Parathyroid adenoma (tissue), 2 donors: ENCODE measurements around the gene NRDE2.

Experiments
- H2AFZ ChIP-seq: fragments of 300-600 bp; sonication (generic); one replicate; pipeline ENCODE4 v1.7.0; 2017; ENCODE audit warnings: antibody characterized with exemption, mild to moderate bottlenecking
- H3K27ac ChIP-seq: fragments of 300-600 bp; sonication (generic); one replicate; pipeline ENCODE4 v1.7.0; 2017
- H3K27me3 ChIP-seq: fragments of 300-600 bp; sonication (generic); one replicate; pipeline ENCODE4 v1.7.0; 2017; ENCODE audit warnings: low read length; ENCODE audit not compliant: control insufficient read depth, insufficient read depth
- H3K36me3 ChIP-seq: fragments of 300-600 bp; sonication (generic); one replicate; pipeline ENCODE4 v1.7.0; 2017; ENCODE audit warnings: low read length; ENCODE audit not compliant: control insufficient read depth, insufficient read depth
- H3K4me1 ChIP-seq: fragments of 300-600 bp; sonication (generic); one replicate; pipeline ENCODE4 v1.7.0; 2017; ENCODE audit warnings: control low read depth
- H3K4me2 ChIP-seq: fragments of 300-600 bp; sonication (generic); one replicate; pipeline ENCODE4 v1.7.0; 2017; ENCODE audit warnings: low read length
- H3K4me3 ChIP-seq: fragments of 300-600 bp; sonication (generic); one replicate; pipeline ENCODE4 v1.7.0; 2017; ENCODE audit warnings: low read depth, low read length
- H3K79me2 ChIP-seq: fragments of 300-600 bp; sonication (generic); one replicate; pipeline ENCODE4 v1.7.0; 2017; ENCODE audit warnings: control low read depth
- H3K9ac ChIP-seq: fragments of 300-600 bp; sonication (generic); one replicate; pipeline ENCODE4 v1.7.0; 2017; ENCODE audit warnings: mild to moderate bottlenecking
- H3K9me3 ChIP-seq: fragments of 300-600 bp; sonication (generic); one replicate; pipeline ENCODE4 v1.7.0; 2017; ENCODE audit warnings: low read length; ENCODE audit not compliant: control insufficient read depth
- CTCF ChIP-seq: fragments of 300-600 bp; sonication (generic); IDR thresholded peaks from one replicate; pipeline ENCODE4 v1.7.0; 2017; ENCODE audit warnings: antibody characterized with exemption, mild to moderate bottlenecking
- donor health status: primary hyperparathyroidism.

NRDE2 gene

DNA sequence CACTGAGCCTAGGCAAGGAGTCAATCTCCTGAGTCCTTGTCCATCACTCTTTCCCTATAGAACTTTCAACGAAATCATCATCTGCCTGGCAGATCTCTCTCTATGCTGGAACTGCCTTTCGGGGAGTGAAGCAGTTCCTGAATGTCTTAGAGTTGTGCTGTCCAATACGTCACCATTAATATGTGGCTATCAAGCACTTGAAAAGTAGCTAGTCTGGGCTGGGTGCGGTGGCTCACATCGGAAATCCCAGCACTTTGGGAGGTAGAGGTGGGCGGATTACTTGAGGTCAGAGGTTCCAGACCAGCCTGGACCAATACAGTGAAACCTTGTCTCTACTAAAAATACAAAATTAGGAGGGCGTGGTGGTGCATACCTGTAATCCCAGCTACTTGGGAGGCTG, 35.1 kb downstream of the NRDE2 start:
- no peaks in the 10 kb centered on the region for H3K79me2 ChIP-seq
- H3K27ac ChIP-seq = no peak overlapping the region
- H3K4me1 ChIP-seq = peaks cover 7% of the 10 kb centered on the region
- H3K36me3 ChIP-seq = no peaks in the 10 kb centered on the region
- H2AFZ ChIP-seq = no peak overlapping the region
- H3K4me2 ChIP-seq = no peak overlapping the region
- no peak overlapping the region for H3K4me3 ChIP-seq
- TF ChIP-seq CTCF = no peak
- H3K27me3 ChIP-seq = no peaks in the 10 kb centered on the region
- H3K9ac ChIP-seq = no peak overlapping the region
- no peaks in the 10 kb centered on the region for H3K9me3 ChIP-seq

- Histone ChIP-seq H3K4me1 (peaks cover 8% of the 10 kb centered on the region), H3K9ac (no peak overlapping the region), H3K36me3 (no peaks in the 10 kb centered on the region), H3K27ac (no peak overlapping the region), H2AFZ (no peak overlapping the region), H3K79me2 (no peaks in the 10 kb centered on the region), H3K9me3 (no peaks in the 10 kb centered on the region), H3K4me3 (no peak overlapping the region), H3K27me3 (no peaks in the 10 kb centered on the region), H3K4me2 (no peak overlapping the region)
- no peak for TF ChIP-seq CTCF
Measured at GRCh38 chr14:90295870-90296516, 35.7 kb downstream of the NRDE2 start.

DNA sequence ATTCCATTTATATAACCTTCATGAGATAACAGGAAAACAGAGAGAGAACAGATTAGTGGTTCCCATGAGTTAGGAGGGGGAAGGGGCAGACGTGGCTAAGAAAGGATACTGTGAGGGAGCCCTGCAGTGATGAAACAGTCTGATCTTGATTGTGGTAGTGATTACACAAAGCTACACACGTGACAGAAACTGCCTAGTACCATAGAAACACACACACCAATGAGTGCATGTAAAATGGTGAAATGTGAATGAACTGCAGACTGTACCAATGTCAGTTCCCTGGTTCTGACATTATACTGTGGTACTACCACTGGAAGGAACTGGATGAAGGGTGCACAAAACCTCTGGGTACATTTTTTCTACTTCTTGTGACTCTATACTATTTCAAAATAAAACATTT, 36.9 kb downstream of the NRDE2 start:
- no peak for TF ChIP-seq CTCF
- no peak overlapping the region for H3K9ac ChIP-seq
- H3K36me3 ChIP-seq = no peaks in the 10 kb centered on the region
- H3K4me2 ChIP-seq = no peak overlapping the region
- H3K79me2 ChIP-seq = no peaks in the 10 kb centered on the region
- no peaks in the 10 kb centered on the region for H3K9me3 ChIP-seq
- no peak overlapping the region for H3K4me3 ChIP-seq
- no peak overlapping the region for H2AFZ ChIP-seq
- H3K4me1 ChIP-seq = peaks cover 13% of the 10 kb centered on the region
- H3K27ac ChIP-seq = no peak overlapping the region
- H3K27me3 ChIP-seq = no peaks in the 10 kb centered on the region

DNA sequence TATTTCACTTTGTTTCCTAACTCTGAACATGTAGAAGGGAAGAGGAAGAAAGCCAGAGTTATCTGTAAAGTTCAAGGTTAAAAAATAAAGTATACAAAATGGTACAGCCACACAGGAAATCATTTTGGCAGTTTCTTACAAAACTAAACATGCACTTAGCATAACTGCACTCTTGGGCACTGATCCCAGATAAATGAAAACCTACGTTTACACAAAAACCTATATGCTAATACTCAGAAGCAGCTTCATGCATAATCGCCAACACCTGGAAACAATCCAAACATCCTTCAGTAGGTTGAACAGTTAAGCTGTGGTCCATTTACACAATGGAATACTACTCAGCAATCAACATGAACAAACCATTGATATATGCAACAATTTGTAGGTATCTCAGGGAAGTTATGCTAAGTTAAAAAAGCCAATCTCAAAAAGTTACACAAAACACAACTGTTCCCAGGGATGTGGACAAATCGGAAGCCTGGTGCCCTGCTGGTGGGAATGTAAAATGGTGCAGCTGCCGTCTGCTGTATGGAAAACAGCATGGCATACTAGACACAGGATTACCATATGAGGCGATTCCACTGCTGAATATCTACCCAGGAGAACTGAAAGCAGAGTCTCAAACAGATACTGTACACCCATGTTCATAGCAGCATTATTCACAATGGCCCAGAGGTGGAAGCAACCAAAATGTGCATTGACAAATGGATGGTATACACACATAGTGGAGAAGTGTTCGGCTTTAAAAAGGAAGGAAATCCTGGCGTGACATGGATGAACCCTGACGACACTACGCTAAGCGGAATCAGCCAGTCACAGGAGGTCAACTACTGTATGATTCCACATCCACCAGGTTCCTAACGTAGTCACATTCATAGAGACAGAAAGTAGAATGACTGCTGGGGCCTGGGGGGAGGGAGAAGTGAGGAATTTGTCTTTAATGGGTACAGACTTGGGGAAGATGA, 37.7 kb downstream of the NRDE2 start:
- H3K36me3 ChIP-seq = no peaks in the 10 kb centered on the region

More for the DNA sequence above, 37.7 kb downstream of the NRDE2 start:
- no peak overlapping the region for H3K4me3 ChIP-seq
- no peaks in the 10 kb centered on the region for H3K27me3 ChIP-seq
- peaks cover 13% of the 10 kb centered on the region for H3K4me1 ChIP-seq
- no peak overlapping the region for H3K9ac ChIP-seq
- no peaks in the 10 kb centered on the region for H3K9me3 ChIP-seq
- no peak overlapping the region for H3K27ac ChIP-seq
- H3K79me2 ChIP-seq = no peaks in the 10 kb centered on the region
- H2AFZ ChIP-seq = no peak overlapping the region
- no peak overlapping the region for H3K4me2 ChIP-seq
- TF ChIP-seq CTCF = no peak
